T-helper 22 cell (primary cell): Measurements from ENCODE around the gene CENPX.

ENCODE experiments used
- DNase-seq: peaks from one replicate; pipeline ENCODE4 v3.0.0-alpha.2; 2020; ENCODE audit warnings: low read depth

CENPX gene

DNA sequence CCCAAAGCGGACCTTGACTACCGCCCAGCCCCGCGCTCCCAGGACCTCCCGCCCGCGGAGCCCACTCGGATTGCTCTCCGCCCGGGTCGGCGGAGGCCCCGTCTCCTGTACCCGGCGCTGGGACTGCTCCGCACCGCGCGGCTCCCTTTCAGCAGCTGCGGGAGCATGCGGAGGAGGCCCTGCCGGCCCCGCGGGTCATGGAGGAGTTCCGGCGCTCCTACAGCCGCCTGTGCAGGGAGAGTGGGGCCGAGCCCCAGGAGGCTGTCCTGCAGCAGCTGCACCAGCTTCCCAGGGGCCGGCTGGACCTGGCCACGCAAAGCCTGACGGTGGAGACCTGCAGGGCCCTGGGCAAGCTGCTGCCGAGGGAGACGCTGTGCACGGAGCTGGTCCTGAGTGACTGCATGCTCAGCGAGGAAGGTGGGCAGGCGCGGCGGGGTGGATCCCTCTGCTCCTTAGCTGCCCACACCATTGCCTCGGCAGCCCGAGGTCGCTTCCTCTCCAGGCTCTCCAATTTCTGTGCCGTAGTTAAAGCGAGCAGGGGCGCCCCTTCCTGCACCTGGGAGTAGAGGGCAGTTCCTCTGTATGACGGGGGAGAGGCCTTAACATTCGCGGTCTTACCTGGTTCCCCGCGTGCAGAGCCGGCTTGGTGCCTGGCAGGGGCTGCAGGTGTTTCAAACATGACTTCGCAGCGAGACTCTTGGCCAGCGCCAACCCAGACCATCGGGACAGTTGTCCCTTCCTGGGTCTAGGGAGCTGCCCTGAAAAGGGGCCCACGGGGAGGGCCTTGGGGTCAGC is 966 bp upstream of the CENPX start:
- DNase-seq: no peak

- peak; percentile 100 for DNase-seq
Observed at GRCh38 chr17:82022981-82023446, 336 bp upstream of the CENPX start, which contains the start of gene LRRC45. Gene LRRC45, plus strand, starts transcription at chr17:82023305. Its CDS starts 339 bp downstream, at chr17:82023644.

DNA sequence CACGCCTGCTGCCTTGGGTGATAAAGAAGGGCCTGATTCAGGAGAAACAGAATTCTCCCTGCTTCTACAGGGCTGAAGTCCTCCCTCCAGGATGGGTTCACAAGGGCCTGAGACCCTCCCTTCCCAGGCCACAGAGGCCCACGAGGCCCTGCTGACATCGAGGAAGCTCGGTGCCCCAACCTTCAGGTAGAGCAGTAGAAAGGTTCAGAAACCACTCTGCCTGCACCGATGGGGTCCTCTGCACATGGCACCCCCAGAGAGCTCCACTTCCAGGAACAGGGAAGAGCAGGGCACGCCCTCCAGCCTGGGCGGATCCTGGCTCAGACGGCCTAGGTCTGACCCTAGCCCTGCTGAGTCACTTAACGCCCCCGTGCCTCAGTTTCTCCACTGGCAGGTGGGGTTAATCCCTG is 773 bp downstream of the CENPX start:
- DNase-seq: no peak

DNA sequence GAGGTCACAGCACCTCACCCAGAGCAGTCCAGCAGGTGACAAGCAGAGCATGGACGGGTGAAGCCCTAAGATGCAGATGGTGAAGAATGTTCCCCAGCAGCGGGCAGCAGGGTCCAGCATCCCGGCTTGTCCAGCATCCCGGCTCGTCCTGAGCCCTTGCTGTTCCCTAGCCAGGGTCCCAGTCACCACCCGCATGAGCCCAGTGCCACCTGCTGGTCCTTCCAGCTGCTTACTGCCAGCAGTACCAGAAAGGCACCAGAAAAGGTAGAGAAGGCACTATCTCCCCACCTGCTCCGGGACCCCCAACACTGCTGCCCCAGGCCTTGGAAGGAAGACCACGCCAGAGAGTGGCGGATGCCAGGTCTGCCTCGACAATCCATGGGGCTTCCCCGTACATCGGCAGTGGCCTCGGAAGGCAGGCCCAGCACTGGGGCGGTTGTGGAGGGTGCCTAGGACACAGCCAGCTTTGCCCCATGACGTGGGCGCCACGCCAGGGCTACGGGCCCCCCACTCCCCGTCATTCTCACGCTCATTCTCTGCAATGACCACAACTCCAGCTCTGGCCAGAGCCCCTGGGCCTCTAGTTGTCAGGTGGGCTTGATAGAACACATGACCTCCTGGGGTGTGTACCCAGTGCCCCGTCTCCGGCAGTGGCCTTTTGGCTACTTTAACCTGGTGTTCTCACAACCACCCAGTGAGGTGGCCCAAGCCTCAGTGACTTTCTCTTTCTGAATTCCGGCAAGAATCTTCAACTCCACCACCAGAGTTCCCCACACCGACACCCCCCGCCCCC is 1.4 kb downstream of the CENPX start:
- no peak for DNase-seq

GRCh38 chr17:82020572-82021106 is 2.0 kb downstream of the CENPX start:
- DNase-seq: no peak

DNA sequence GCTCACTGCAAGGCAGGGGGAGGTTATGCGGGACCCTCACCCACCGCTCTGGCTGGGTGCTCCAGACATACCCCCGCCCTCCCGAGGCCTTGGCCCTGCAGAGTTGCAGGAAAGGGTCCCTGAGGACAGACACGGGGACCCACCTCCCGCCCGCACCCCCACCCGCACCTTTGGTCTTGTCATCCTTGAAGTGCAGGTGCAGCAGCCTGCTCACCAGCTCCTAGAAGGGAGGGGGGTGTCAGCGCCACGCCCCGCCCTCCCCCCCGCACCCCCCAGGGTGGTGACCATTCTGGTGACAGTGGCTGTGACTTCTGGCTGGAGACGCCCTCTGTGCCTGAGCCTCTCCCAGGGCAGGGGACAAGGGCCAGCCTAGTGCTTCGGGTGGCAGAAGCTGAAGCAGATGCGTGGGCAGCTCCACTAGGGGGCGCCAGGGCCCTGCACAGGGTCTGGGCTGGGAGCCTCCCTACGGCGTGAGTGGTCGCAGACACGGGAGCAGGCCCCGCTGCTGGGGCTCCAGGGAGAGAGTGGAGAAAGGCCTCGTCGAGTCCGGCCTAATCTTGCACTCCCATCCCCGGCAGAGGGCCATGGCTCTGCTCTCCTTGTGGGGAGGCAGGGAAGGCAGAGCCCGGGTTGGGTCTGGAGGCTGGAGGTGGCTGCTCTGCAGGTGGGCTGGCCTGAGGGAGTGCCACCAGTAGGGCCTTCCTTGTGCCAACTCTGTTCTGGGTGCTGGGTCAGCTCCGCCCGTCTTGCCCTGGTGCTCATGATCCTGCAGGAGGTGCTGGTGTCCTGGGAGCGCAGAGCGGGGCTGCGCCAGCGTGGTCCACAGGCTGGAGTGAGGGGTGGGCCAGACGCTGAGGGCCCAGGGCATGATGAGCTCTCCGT is 2.7 kb downstream of the CENPX start:
- peak; percentile 23 for DNase-seq

DNA sequence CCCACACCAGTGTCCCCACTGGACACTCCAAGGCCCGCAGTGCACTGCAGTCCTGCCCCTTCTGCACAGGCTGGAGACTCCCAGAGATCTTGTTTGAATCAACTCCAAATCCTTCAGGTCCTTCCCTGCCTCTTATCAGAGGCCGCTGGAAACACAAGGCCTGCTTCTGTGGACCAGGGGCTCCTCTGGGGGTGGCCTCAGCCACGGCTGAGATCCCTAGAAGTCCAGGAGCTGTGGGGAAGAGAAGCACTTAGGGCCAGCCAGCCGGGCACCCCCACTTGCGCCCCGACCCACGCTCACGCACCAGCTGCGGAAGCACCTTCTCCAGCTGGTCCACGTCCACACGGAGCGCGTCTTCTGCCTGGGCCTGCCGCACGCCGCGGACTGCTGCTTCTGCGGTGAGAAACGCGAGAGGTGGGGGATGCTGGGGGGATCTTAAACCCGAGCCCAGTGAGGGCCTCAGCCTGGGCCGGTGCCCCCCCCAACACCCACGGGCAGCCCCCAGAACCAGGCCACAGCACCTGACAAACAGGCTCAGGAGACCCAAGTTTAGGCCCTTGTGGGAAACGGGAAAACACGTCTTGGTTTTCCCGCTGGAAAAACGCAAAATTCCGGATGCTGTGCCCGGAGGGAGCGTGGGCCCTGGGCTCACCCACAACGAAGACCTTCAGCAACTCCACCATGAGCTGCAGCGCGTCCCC is 3.5 kb downstream of the CENPX start:
- no peak for DNase-seq

DNA sequence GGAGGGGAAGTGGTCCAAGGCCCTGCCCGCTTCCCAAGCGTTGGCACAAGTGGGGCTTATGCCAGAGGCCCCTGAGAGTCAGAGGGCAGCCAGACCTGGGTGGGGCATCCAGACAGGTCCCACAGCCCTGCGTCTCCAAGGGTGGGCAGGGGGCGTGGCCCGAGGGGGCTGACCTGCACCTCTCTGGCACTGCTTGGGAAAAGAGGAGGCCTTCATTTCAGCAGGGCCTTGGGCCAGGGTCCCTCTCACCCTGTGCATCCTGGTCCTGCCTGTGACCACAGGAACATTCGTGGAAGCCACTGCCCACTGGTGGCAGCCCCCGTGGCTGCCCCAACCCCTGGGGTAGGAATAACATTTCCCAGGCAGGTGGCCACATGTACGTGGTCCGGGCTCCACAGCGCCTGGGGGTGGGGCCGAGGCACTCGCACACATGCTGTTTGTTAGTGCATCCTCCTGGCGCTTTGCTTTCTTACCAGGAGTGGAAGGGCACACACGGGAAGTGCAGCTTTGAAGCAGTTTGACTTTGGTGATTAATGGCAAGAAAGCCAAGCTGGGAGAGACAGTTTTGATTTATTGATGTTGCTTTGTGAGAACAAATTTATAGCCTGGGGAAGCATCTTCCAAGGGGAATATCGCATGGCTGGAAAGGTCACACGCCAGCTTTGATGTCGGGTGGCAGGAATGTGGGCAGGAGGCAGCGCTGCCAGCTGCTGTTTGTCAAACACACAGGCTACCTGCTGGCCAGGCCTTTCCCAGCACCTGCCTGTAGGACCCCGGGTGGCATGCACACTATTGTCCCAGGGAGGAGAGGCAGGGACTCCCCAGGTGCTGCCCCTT is 4.3 kb downstream of the CENPX start:
- DNase-seq: no peak

GRCh38 chr17:82017612-82018151 is 5.0 kb downstream of the CENPX start:
- DNase-seq: no peak

GRCh38 chr17:82016875-82017459 is 5.7 kb downstream of the CENPX start:
- DNase-seq: no peak

DNA sequence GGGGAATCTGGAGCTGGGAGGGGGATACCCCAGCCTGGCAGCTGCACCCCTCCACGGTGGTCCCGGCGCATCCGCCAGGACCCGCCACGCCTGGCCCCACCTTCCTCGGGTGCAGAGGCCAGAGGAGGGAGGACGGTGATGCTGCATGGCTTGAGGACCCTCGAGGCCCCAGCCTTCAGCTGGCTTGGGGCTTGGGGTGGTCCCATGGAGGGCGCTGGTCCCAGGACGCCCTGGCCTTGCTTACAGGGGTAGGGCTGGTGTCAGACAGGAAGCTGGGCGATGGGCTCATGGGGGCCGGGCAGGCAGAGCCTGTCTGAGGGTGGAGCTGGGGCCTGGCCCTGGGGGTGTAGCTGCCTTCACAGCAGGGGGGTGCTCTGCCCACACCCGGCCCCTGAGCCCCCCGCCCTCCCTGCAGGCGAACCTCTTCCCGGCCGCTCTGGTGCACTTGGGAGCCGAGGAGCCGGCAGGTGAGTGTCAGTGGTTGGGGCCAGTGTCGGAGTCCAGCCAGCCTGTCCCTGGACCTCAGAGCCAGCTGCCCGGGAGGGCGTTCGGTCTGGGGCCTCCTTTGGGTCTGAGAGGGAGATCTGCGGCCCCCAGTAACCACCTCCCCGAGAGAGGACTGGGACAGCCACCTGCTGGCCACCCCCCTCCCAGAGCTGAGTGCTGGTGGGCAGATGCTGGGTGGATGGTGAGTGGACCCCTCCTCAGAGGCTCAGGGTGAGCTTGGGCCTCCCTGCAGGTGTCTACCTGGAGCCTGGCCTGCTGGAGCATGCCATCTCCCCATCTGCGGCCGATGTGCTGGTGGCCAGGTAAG is 6.4 kb downstream of the CENPX start:
- no peak for DNase-seq

DNA sequence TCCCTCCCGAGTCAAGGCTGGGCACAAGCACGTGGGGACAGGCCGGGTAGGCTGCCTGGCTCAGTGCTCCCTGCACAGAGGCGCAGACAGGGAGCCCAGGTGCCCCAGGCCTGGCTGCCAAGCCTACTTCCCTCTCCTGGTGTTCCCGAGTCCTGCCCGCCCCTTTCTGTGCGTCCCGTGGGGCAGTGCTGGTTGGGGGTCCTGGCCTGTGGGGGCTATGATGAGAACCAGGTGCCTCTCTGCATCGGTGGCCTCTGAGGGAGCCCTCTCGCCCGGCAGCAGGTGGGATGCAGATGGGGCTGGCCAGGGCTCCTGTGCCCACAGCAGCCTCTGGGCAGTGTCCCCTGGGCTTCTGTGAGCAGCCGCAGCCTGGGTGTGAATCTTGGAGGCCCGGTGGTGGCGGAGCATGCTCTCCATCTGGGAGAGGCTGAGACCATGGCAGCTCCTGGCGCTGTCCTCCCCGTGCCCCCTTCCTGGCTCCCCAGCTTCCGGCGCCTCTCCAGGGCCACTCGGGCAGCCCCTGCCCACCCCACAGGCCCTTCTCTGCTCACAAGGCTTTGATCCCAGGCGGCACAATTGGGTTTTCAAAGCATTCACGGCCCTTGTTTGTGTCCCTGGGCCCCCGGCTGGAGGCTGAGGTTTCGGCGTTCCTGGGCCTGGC is 7.2 kb downstream of the CENPX start:
- no peak for DNase-seq

DNA sequence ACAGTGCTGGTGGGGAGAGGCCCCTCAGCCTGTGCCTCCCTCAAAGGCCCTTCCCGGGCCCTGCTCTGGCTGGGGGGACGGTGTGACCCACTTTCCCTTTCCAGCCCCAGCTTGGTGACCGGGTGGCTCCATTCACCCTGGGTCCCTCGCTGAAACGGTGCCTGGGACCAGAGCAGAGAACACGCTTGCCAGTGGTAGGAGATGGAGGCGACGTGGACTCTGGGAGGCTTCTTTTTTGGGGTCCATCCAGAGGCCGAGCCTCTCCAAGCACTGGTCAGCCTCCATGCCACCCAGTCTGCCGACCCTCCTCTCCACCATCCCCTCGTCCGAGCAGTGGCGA is 7.7 kb downstream of the CENPX start:
- DNase-seq: no peak

DNA sequence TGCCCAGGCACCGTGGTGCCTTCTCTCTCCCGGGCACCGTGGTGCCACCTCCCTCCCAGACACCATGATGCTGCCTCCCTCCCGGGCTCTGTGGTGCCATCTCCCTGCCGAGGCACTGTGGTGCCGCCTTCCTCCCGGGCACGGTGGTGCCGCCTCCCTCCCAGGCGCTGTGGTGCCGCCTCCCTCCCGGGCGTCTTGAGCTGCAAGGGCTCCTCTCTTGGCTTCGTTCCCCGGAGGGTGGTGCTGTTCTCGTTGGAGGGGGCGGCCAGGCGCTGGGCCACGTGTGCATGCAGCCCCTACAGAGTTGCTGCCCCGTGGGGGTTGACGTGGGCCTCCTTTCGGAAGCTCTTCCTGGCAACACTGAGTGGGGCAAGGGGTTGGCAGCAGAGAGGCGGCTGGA is 8.2 kb downstream of the CENPX start:
- no peak for DNase-seq

DNA sequence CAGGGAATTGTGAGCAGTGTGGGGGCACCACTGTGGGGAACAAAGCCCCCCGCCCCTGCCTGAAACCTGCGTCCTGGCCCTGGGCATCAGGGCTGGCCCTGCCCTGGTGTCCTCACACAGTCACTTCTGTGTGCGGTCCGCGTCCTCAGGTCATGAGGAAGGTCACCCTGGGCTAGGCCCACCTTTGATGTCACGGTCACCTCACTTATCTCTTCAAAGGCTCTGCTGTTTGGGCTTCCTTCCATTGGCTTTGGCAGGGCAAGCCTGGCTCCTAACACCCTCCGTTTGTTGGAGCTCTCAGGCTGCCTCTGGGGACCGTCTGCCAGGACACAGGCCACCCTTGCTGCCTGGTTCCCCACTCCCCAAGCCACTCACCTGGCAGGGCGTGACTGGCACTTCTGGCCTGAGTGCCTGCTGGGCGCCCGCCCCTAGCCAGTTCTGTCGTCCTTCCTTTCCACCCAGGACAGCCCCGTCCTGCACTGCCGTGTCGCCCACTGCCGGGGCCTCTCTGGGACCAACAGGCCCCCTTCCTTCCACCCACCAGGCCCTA is 8.8 kb downstream of the CENPX start:
- DNase-seq: no peak

- DNase-seq: no peak
Observed at GRCh38 chr17:82013341-82013740, 9.3 kb downstream of the CENPX start.

DNA sequence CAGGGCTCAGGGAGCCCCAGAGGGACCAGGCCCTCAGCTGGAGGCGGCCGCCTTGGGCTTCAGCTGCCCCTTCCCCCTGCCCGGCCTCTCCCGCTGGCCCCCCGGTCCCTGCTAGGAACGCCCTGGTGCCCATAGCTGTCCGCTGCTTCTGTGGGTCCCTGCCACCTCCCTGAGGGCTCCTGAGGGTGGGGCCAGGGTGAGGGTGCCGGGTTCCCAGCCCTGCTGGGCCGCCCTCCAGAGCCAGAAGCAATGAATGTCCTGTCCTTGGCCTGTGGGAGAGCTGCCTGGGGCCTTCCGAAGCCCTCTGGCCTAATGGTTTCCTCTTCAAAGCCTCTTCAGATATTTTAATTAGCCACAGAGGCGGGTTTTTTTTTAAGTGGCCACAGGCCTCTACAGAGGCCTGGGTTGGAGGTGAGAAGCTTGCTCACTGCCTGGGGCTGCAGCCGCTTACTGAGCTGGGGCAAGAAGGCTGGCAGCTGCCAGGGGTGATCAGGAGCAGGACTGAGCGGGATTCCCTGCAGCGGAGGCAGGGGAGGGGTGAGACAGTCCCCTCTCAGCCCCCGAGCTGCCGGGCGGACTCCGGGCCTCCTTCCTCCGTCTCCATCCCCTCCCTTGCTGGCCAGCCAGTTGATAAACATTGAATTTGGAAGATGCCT is 9.9 kb downstream of the CENPX start:
- DNase-seq: no peak

DNA sequence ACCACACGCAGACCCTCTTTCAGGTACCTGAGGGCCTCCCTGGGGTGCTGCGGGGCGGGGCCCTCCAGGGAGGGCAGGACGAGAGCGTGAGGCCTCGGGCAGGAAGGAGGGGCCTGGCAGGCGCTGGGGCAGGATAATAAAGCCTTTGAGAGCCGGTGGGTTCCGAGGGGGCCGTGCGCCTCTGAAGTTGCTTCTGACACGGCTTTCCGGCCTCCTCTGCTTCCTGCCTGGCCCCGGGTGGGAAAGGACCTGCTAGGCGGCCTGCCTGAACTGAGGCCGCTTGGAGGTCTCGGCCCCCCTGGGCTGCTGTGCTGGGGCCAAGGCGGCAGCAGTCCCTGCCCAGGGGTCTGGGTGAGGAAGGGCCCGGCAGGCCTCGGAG is 10.4 kb downstream of the CENPX start:
- DNase-seq: no peak
